ENCODE measurements around the gene NAA25.

Gene NAA25

DNA sequence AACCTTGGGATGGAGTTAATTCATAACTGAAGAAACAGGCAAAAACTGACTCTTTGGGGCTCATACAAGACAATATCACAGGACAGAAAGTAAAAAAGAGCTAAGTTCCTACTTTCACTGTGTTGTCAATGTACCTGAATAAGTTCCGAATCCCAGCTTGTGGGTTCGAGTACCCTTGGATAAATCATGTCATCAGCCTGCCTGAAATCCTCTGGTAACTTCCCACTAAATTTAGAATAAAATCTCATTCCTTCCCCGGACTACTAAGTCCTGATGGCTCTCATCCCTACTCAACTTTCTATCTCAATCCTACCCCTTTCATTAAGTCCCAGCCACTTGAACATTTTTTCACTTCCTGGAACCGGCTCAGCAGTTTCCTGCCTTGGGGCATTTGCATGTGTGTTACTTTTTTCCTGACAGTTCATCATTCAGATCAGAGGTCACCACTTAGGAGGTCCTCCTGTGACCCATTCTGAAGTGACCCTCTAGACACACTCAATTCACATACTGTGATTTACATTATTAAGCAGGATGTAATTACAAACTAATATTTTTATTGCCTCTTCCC lies 82.7 kb downstream of the NAA25 start:
- H3K27ac ChIP-seq, result peak overlapping the region; percentile 37; the same call in 1 of the 2 replicates
- no peak overlapping the region for H3K9ac ChIP-seq

GRCh38 chr12:112023759-112024396 lies 84.7 kb downstream of the NAA25 start:
- Histone ChIP-seq H3K36me3 (peaks cover 89% of the 10 kb centered on the region), H3K4me2 (no peak overlapping the region), H3K4me3 (no peak overlapping the region), H4K20me1 (peaks cover 86% of the 10 kb centered on the region), H3K27me3 (no peaks in the 10 kb centered on the region), H3K9ac (no peak overlapping the region), H3K27ac (no peak overlapping the region), H3K9me3 (no peaks in the 10 kb centered on the region), H3K4me1 (peaks cover 11% of the 10 kb centered on the region)
- TF ChIP-seq Cebpa-rat (IDR thresholded peaks at IDR 0.05), result no peak

More for the DNA sequence above, 82.7 kb downstream of the NAA25 start:
- Histone ChIP-seq H3K9me3 (no peaks in the 10 kb centered on the region), H3K4me1 (peaks cover 11% of the 10 kb centered on the region), H3K27me3 (no peaks in the 10 kb centered on the region), H3K4me3 (no peak overlapping the region), H3K4me2 (peak overlapping the region; percentile 41), H4K20me1 (peaks cover 76% of the 10 kb centered on the region), H3K36me3 (peaks cover 88% of the 10 kb centered on the region)
- TF ChIP-seq Cebpa-rat (IDR thresholded peaks at IDR 0.05), result no peak

- Histone ChIP-seq H3K4me3 (no peak overlapping the region), H3K27me3 (no peaks in the 10 kb centered on the region), H3K4me1 (peaks cover 11% of the 10 kb centered on the region), H3K27ac (peak overlapping the region; percentile 13; the same call in 1 of the 2 replicates), H3K9me3 (no peaks in the 10 kb centered on the region), H3K36me3 (peaks cover 90% of the 10 kb centered on the region), H4K20me1 (peaks cover 94% of the 10 kb centered on the region), H3K4me2 (no peak overlapping the region), H3K9ac (no peak overlapping the region)
- TF ChIP-seq Cebpa-rat (IDR thresholded peaks at IDR 0.05), result no peak
Observed at GRCh38 chr12:112022241-112023016, 86.2 kb downstream of the NAA25 start.

DNA sequence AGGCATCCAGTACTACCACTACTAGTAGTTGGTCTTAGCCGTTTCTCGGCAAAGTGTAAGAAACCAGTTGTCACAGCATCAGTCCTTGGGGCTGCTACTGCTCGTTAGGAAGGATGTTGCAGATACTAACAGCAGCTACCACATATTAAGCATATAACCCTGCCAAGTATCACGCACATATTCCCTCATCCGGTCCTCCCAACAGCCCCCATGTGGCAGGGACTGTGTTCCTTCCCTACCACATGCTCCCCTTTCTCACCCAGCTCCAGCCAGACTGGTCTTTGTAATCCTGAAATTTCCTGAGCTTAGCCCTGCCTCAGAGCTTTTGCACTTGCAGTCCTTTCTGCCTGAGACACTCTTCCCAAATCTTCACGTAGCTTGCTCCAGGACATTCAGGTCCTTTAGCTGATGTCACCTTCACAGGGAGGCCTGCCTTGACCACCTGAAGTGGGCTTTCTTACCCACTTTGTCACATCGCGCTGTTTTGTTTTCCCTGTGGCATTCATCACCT lies 87.6 kb downstream of the NAA25 start:
- Histone ChIP-seq H3K36me3 (peaks cover 100% of the 10 kb centered on the region), H3K4me3 (no peak overlapping the region), H3K27ac (no peak overlapping the region), H3K9ac (no peak overlapping the region), H3K9me3 (no peaks in the 10 kb centered on the region), H4K20me1 (peaks cover 100% of the 10 kb centered on the region), H3K4me2 (no peak overlapping the region), H3K27me3 (no peaks in the 10 kb centered on the region), H3K4me1 (peaks cover 6% of the 10 kb centered on the region)
- TF ChIP-seq Cebpa-rat (IDR thresholded peaks at IDR 0.05), result no peak

DNA sequence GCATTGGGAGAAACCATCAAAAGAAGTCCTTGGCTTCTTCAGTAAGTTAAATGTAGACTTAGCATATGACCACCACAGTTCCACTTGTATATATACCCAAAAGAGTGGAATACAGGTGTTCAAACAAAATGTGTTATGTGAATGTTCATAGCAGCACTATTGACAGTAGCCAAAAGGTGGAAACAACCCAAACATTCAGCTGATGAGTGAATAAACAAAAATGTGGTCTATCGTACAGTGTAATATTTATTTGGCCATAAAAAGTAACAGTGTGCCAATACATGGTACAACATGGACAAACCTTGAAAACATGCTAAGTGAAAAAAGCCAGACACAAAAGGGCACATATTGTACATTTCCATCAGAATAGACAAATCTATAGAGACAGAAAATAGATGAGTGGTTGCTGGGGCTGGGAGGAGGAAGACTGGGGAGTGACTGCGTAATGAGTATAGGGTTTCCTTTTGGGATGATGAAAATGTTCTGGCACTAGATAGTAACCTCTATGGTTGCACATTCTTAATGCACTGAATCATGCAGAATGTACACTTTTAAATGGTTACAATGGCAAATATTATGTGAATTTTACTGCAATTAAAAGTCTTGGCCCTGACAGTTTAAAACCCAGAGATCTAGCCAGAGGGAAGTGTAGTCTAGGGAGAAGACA lies 89.9 kb downstream of the NAA25 start:
- no peaks in the 10 kb centered on the region for H3K27me3 ChIP-seq
- H3K9ac ChIP-seq, result no peak overlapping the region
- no peak overlapping the region for H3K4me2 ChIP-seq
- H3K27ac ChIP-seq, result no peak overlapping the region
- peaks cover 96% of the 10 kb centered on the region for H4K20me1 ChIP-seq
- H3K4me3 ChIP-seq, result no peak overlapping the region
- H3K4me1 ChIP-seq, result peaks cover 13% of the 10 kb centered on the region
- H3K36me3 ChIP-seq, result peaks cover 87% of the 10 kb centered on the region
- H3K9me3 ChIP-seq, result no peaks in the 10 kb centered on the region
- TF ChIP-seq Cebpa-rat (IDR thresholded peaks at IDR 0.05), result no peak

GRCh38 chr12:112017041-112017440 lies 91.5 kb downstream of the NAA25 start:
- Histone ChIP-seq H4K20me1 (peaks cover 79% of the 10 kb centered on the region), H3K9ac (no peak overlapping the region), H3K4me3 (no peak overlapping the region), H3K4me2 (no peak overlapping the region), H3K9me3 (no peaks in the 10 kb centered on the region), H3K4me1 (peaks cover 20% of the 10 kb centered on the region), H3K36me3 (peaks cover 70% of the 10 kb centered on the region), H3K27me3 (no peaks in the 10 kb centered on the region), H3K27ac (no peak overlapping the region)
- no peak for TF ChIP-seq Cebpa-rat (IDR thresholded peaks at IDR 0.05)

GRCh38 chr12:112015938-112016337 lies 92.6 kb downstream of the NAA25 start:
- H3K9ac ChIP-seq, result no peak overlapping the region
- peaks cover 61% of the 10 kb centered on the region for H3K36me3 ChIP-seq
- no peak for TF ChIP-seq Cebpa-rat (IDR thresholded peaks at IDR 0.05)

GRCh38 chr12:112013601-112014402 lies 94.8 kb downstream of the NAA25 start:
- peak overlapping the region; percentile 99 for H3K4me3 ChIP-seq
- peaks cover 45% of the 10 kb centered on the region for H3K4me1 ChIP-seq
- H3K9ac ChIP-seq, result peak overlapping the region; percentile 98
- H3K27me3 ChIP-seq, result no peaks in the 10 kb centered on the region
- H3K36me3 ChIP-seq, result peaks cover 51% of the 10 kb centered on the region
- peaks cover 11% of the 10 kb centered on the region; the same call in 1 of the 2 replicates for H3K9me3 ChIP-seq
- H3K4me2 ChIP-seq, result peak overlapping the region; percentile 93
- H3K27ac ChIP-seq, result peak overlapping the region; percentile 98
- no peak for TF ChIP-seq Cebpa-rat (IDR thresholded peaks at IDR 0.05)
- H4K20me1 ChIP-seq, result peaks cover 47% of the 10 kb centered on the region

More at GRCh38 chr12:112015938-112016337, 92.6 kb downstream of the NAA25 start:
- H3K4me1 ChIP-seq, result peaks cover 31% of the 10 kb centered on the region
- peaks cover 68% of the 10 kb centered on the region for H4K20me1 ChIP-seq
- H3K4me3 ChIP-seq, result no peak overlapping the region
- peaks cover 2% of the 10 kb centered on the region; the same call in 1 of the 2 replicates for H3K9me3 ChIP-seq
- no peak overlapping the region for H3K27ac ChIP-seq
- H3K4me2 ChIP-seq, result peak overlapping the region; percentile 93
- H3K27me3 ChIP-seq, result no peaks in the 10 kb centered on the region

All from BLaER1 (cell line).